ENCODE measurements around the gene ANKRD35.

GRCh38 chr1:145859491-145860023 lies 26.1 kb downstream of the ANKRD35 start:
- TF ChIP-seq POLR2AphosphoS5 (IDR thresholded peaks at IDR 0.05; ENCODE audit: low read depth, low read length) (no peak), POLR2A (IDR thresholded peaks at IDR 0.05; ENCODE audit: low read depth, low read length) (no peak), TAF1 (IDR thresholded peaks at IDR 0.05; ENCODE audit: low read depth, low read length) (no peak), SPI1 (IDR thresholded peaks at IDR 0.05; ENCODE audit: low read depth, low read length) (no peak), POU2F2 (IDR thresholded peaks at IDR 0.05; ENCODE audit: low read depth, low read length) (no peak), PAX5 (IDR thresholded peaks at IDR 0.05; ENCODE audit: insufficient read depth, low read length, severe bottlenecking) (no peak)
